Spleen (tissue), 7 donors: ENCODE measurements around the gene PCSK1.

ENCODE experiments used
- POLR2A ChIP-seq, 3 donors: fragments of 450-650 bp; IDR thresholded peaks; one replicate each; pipeline ENCODE4 v1.5.1; 2017; ENCODE audit warnings: antibody characterized with exemption in 3 of 3, mild to moderate bottlenecking in 1 of 3
- POLR2AphosphoS5 ChIP-seq, 3 donors: sonication (generic); formaldehyde crosslinking; IDR thresholded peaks; one replicate each; pipeline ENCODE4 v1.5.1; 2017; ENCODE audit warnings: antibody characterized with exemption in 3 of 3
- TF ChIP-seq, protein P1 (sequence below), 11 experiments: fragments of 200-600 bp in 7 of 11; fragments of 450-650 bp in 4 of 11; sonication (generic) in 4 of 11; IDR thresholded peaks in 8 of 11; conservative IDR thresholded peaks in 3 of 11; 1 replicate in 7 of 11; 2 replicates in 4 of 11; pipeline versions ENCODE4 v1.4.0 to v1.8.0; 2016 to 2021; ENCODE audit warnings: antibody characterized with exemption in 11 of 11, inconsistent platforms in 4 of 11, mild to moderate bottlenecking in 1 of 11
- donor health status: DM: no; HTN: no; CAD: no; lungs with moderate emphysema.
- donor health status: DM: no; HTN: no; CAD: no.
- donor health status: DM: no; HTN: no; CAD: no.

DNA sequence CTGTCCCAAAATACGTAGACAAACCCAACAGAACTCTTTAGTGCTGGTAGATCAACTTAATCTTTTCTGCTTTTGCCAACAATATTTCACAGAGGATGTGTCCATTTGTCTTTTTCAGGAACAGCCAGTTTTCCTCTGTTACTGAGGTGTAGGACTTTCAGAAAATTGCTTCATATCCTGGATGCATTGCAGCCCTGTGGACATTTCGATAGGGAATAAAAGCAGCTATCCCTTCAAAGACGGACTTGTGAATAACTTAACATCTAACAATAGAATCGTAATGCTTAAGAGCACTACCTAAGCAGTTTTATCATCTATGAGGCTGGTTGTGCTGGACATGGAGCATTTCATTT, 59.7 kb downstream of the PCSK1 start:
- TF ChIP-seq, protein P1, sequence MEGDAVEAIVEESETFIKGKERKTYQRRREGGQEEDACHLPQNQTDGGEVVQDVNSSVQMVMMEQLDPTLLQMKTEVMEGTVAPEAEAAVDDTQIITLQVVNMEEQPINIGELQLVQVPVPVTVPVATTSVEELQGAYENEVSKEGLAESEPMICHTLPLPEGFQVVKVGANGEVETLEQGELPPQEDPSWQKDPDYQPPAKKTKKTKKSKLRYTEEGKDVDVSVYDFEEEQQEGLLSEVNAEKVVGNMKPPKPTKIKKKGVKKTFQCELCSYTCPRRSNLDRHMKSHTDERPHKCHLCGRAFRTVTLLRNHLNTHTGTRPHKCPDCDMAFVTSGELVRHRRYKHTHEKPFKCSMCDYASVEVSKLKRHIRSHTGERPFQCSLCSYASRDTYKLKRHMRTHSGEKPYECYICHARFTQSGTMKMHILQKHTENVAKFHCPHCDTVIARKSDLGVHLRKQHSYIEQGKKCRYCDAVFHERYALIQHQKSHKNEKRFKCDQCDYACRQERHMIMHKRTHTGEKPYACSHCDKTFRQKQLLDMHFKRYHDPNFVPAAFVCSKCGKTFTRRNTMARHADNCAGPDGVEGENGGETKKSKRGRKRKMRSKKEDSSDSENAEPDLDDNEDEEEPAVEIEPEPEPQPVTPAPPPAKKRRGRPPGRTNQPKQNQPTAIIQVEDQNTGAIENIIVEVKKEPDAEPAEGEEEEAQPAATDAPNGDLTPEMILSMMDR (IDR thresholded peaks at IDR 0.05 in 8 of 11, conservative IDR thresholded peaks at IDR 0.05 in 3 of 11) = no peak
- TF ChIP-seq POLR2A (IDR thresholded peaks at IDR 0.05) (no peak), POLR2AphosphoS5 (IDR thresholded peaks at IDR 0.05) (no peak)
